ENCODE measurements around the gene ITGB6.
"Not testable (repeated sequence)": the region's sequence is repeated elsewhere in the genome, so short reads cannot be mapped to it uniquely, and the experiment has no call there.

The ITGB6 gene

DNA sequence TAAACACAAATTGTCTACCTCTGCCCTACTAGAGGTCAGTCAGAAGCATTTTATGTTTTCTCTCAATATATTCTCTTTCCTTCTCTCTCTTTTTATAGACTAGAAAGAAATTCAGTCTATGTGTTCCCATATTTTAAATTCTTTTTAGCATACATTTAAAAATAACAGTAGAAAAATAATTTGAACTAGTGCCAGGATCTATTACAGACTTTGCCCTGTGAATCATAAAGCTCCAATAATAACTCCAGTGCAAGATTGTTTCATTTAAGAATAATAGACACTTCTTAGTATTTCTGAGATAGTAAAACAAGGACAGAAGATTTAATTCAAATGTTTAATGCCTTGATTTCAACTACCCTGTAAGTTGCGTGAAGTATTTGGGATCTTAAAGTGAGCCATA lies 60.1 kb downstream of the ITGB6 start:
- no peak for DNase-seq (ENCODE audit: low read depth)

DNA sequence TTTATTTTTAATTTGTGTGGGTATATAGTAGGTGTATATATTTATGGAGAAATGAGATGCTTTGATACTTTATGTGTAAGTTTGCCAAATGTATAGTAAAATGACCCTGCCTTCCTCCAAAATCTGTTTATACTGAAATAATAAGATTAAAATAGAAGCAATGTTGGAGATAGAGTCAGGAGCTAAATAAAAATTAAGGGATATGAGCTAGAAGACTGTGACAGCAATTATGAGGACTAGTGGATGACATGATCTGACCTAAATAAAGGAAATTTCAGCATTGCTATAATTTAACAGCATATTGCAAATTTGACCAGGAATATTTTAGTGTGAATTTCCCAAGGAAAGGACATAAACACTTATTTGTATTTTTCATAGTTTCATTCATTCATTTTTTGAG lies 60.7 kb downstream of the ITGB6 start:
- no peak for DNase-seq (ENCODE audit: low read depth)

DNA sequence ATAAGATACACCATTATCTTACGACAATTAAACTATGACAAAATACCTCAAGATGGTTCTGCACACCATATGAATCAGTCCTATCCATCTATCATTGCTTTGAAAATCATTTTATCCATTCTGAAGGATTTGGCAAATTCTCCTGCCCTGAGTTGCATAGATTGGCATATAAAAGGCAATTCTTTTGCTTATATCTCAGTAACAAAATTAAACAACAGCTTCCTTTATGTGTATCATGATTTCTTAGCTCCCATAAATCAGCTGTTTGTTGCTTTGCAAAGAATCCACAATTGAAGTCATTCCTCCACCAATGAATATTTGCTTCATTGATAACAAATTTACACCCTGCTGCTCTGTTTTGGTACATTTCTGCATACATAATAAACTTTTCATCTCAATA lies 61.7 kb downstream of the ITGB6 start:
- no peak for DNase-seq (ENCODE audit: low read depth)

GRCh38 chr2:160137464-160137863 lies 62.6 kb downstream of the ITGB6 start:
- DNase-seq (ENCODE audit: low read depth), result no peak

DNA sequence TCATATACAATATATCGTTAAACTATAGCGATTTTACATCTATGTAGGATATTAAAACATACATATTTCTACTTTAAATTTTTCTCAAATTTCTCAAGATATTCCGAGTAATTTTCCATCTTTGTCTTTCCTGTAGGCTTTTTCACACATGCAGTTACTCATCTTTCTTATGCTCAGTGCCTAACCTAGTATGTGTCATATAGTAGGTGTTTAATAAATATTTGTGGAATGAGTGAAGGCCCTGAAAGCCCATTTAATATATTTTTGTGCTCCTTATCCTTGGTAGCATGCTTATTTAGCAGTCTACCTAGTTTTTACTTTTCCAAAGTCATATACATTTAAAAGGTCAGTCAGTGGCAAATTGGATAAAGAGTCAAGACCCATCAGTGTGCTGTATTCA lies 67.3 kb downstream of the ITGB6 start:
- DNase-seq (ENCODE audit: low read depth), result no peak

DNA sequence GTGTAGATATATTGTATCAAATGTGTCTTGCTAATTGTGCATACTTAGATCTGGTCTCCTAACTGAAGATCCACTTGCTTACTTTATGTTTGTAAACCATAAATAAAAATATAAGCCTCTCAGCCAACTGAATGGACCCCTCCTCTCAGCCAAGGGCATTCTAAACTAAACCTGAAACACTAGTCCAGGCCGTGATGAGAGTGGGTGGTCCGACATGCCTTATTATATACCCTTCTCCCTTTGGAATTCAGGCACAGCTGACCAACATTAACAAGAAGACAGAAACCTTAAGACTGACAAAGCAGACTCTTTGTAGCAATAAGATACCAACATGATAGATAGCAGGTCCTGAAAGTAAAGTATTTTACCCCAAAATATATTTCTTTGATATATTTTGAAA lies 73.3 kb downstream of the ITGB6 start:
- DNase-seq (ENCODE audit: low read depth), result no peak

DNA sequence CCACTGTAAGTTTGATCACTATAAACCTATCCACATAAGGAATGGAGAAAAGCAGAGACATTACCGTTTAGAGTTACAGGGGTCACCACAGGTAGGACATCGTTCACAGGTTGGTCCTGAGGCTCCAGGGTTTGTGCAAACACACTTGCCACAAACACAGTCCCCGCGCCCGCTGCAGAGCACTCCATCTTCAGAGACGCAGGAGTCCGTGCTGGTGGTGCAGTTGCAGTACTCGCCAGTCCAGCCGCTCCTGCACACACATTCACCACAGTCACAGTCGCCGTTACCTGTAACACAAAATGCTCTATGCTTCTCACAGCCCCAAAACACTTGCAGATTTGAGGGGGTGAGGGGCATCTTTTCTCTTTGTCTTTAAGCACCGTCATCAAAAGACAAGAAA lies 73.8 kb downstream of the ITGB6 start:
- no peak for DNase-seq (ENCODE audit: low read depth)

GRCh38 chr2:160125828-160126227 lies 74.2 kb downstream of the ITGB6 start:
- DNase-seq (ENCODE audit: low read depth), result no peak

GRCh38 chr2:160125366-160125765 lies 74.7 kb downstream of the ITGB6 start:
- no peak for DNase-seq (ENCODE audit: low read depth)

DNA sequence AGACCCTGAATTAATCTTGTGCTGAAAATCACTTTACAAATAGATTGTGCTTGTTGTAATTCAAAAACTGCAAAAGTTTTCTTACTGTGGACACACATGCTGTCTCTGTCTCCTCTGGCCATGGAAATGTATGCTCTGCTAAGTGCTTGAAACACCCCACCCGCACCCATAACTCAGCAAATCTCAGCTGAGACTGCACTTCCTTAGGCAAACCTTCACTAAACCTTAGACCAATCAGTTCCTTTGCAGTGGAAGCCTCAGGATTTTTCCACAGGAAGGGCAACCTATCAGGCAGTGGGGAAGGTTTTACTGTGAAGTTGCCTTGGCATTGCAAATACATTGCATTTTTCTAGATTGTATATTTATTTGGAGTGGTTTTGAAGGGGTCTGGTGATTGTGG lies 75.5 kb downstream of the ITGB6 start:
- DNase-seq (ENCODE audit: low read depth), result no peak

DNA sequence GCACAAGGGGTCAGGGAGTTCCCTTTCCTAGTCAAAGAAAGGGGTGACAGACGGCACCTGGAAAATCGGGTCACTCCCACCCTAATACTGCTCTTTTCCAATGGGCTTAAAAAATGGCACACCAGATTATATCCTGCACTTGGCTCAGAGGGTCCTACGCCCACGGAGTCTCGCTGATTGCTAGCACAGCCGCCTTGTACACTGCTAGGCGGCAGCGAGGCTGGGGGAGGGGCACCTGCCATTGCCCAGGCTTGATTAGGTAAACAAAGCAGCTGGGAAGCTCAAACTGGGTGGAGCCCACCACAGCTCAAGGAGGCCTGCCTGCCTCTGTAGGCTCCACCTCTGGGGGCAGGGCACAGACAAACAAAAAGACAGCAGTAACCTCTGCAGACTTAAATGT lies 85.4 kb downstream of the ITGB6 start:
- not testable (repeated sequence) for DNase-seq (ENCODE audit: low read depth)

- DNase-seq (ENCODE audit: low read depth), result no peak
Measured at GRCh38 chr2:160114020-160114419, 86.1 kb downstream of the ITGB6 start.

DNA sequence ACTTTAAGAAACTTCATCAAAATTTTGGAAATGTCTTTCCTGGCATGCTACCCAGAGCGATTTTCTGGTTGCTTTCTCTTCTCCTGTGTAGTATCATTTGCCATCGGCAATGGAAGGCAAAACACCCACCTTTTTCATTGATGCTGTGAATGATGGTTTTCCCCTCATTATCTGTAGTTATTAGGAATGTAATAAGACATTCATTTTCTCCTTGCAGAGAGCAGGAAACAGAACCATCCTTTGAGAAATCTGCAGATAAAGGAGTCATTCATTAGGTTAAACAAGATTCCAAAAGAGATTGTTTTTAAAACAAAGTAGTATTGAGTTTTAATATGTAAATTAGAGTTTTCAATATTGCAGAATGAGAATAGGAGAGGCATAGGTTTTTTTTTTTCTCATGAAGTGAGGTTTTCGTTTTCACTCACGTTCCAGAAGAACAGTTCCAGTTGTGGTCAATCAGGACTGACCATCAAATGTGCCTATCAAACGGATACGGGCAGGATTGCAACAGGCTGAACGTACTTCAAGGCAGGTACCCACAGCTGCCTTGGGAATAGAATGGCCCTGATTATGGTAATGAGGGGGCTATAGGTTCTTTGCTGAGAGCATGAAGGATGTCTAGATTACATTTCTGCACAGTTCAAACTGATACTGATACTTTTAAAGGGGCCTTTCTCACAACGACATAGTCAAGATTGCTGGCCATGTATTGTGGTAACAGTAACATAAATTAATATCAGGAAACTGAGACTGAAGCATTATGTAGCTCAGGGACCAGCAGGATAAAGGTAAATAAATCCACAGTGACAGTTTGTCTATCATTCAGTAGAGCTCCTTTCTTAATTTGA lies 87.9 kb downstream of the ITGB6 start:
- no peak for DNase-seq (ENCODE audit: low read depth)

GRCh38 chr2:160110674-160111239 lies 89.3 kb downstream of the ITGB6 start:
- no peak for DNase-seq (ENCODE audit: low read depth)

- peak; percentile 45 for DNase-seq (ENCODE audit: low read depth)
Measured at GRCh38 chr2:160109939-160110673, 90.0 kb downstream of the ITGB6 start.

GRCh38 chr2:160109243-160109642 lies 90.8 kb downstream of the ITGB6 start:
- DNase-seq (ENCODE audit: low read depth), result no peak

DNA sequence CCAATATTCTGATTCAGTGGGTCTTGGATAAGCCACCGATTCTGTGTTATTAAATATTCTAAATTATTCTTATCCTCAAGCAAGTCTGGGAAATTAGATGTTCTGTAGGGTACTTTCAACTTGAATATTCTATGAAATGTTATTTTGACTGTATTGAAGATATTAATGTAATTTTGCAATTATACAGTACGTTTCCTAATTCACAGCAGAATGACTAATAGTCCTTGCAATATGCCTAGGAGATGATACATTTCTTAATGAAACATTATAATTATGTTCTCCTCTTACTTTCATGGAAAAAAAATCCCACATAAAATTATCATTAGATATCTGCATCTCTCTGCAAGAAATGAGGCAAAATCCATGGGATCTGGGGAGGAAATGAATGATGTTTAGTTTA lies 91.4 kb downstream of the ITGB6 start:
- no peak for DNase-seq (ENCODE audit: low read depth)

DNA sequence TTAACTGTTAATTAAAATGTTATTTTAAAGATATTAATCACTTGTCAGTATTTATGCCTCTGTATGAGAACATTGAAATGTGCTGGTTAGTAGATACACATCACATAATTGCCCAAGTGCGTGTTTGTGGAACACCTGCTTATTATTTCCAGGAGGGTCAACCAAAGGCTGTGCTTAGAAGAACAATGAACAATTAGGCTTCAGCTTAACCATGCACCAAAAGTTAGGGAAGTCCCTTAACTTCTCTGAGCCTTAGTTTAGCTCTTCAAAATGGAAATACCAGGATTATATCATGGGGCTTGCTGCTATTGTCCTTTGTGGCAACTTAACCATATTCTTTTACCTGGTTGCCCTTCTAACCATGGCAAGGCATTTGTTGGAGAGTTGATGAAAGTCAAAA lies 94.7 kb downstream of the ITGB6 start:
- DNase-seq (ENCODE audit: low read depth), result no peak

DNA sequence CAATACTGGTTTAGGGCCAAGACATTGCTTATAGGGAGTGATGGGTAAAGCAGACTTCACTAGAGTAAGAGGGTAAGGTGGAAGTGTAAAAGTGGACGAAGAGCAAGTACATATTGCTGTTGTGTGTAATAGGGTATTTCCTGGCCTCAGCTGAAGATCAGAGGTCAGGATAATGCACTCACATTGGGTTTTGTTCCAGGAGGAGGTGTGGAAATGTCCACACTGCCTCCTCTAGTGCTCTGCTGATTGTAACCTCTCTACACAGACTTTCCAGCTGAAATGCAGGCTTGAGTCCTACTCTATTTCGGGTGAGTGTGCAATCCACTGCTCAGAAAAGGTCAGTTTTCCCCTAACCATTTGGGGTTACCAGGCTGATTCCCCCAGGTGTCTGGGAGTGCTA lies 96.0 kb downstream of the ITGB6 start:
- no peak for DNase-seq (ENCODE audit: low read depth)

DNA sequence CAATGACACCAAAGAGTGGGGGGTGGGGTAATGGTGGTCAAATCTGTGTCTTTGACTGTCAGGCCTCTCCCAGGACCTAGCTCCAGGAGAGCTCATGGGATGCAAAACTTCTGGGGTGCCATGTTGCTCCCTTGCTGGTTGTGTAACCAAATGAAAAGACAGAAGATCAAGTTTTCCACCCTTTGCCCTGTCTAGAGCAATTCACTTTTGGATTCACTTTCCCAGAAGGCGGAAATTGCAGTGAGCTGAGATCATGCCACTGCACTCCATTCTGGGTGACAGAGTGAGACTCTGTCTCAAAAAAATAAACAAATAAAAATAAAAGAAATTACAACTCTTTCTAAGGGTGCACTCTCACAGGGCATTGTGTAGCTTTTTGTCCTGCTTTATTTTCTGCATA lies 102.7 kb downstream of the ITGB6 start:
- DNase-seq (ENCODE audit: low read depth), result no peak

DNA sequence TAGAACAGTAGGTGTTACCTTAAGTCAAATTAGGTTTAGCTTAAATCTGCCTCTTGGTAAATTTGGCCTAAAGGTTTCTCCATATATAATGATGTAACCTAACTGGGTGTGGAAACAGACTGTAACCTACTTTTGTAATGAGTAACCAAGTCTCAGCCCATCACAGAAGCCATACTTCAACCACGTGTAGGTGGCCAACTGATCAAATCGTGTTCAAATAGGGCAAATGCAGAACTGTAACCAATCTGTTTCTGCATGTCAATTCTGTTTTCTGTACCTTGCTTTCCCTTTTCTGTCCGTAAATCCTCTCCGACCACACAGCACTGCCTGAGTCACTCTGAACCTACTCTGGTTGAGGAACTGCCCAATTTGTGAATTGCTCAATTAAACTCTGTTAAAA lies 103.7 kb downstream of the ITGB6 start:
- DNase-seq (ENCODE audit: low read depth), result no peak

DNA sequence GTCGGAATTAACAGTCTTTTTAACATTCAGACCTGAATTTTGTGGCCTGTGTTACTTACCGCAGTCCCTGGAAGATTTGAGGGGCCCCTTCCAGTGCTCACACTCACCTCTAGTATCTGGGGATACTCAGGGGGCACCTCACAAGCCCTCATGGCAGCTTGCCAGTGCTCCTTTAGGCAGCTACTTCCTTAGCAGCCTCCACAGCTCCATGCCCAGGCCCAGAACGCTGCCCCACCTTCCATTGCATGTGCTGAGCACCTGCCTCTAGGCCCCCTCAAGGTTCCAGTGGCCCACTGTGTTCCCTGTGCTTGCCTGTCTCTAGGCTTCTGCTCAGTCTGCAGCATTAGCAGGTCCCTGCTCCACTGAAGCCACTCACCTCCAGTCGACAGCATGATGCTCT lies 107.6 kb downstream of the ITGB6 start:
- no peak for DNase-seq (ENCODE audit: low read depth)

GRCh38 chr2:160091381-160091780 lies 108.7 kb downstream of the ITGB6 start:
- no peak for DNase-seq (ENCODE audit: low read depth)
